Activated T-helper 1 cell treated with anti-CD3 and anti-CD28 coated beads, Interleukin-2, amount 50 U/mL, for 16 hours (primary cell): Measurements from ENCODE around the gene EPHB2.
"Not testable (repeated sequence)": the region's sequence is repeated elsewhere in the genome, so short reads cannot be mapped to it uniquely, and the experiment has no call there.

ENCODE experiments used
- DNase-seq, 2 donors: peaks; one replicate each; pipeline ENCODE4 v3.0.0-alpha.2; 2020; ENCODE audit warnings: low read depth in 1 of 2, low spot score in 1 of 2

The EPHB2 gene

GRCh38 chr1:22932803-22933470 is 222.3 kb downstream of the EPHB2 start:
- no peak for DNase-seq

DNA sequence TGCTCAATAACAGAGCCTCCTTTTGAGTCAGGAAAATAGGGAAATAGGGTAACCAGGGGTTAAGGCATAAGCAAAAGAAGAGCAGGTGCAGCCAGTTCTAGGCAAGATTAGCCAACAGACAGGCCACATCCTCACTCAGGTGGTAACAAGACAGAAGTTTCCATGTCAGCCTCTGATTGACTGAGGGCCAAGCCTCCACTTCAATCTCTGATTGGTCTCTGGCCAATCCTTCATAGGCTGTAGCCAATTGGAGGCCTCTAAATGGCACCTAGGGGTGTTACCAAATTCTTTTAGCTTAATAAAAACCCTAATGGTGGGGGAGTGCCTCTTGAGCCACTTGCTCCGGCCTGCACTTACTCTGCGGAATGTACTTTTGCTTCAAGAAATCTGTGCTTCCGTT is 224.8 kb downstream of the EPHB2 start:
- no peak for DNase-seq

DNA sequence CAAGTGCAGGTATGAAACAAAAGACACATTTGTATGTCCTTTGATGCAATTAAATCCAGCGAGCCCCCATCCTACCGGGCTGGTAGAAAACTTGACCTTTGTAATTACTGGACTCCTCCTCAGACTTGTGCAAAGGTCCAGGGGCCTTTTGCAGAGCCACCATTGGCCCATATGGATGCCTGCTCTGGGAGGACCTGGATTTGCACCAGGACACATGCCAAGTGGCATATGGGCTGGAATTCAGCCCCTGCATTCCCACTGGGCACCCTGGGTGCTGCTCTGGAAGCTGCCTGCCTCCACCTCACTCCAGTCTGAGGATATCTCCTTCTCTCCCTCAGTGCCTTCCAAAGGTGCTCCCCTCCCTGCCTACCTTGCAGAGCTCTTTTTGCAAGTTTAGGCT is 226.0 kb downstream of the EPHB2 start:
- DNase-seq, result no peak

GRCh38 chr1:22941257-22941656 is 230.6 kb downstream of the EPHB2 start:
- no peak for DNase-seq

- DNase-seq, result no peak
These were observed 233.9 kb downstream of the EPHB2 start for GRCh38 chr1:22944346-22945055.

DNA sequence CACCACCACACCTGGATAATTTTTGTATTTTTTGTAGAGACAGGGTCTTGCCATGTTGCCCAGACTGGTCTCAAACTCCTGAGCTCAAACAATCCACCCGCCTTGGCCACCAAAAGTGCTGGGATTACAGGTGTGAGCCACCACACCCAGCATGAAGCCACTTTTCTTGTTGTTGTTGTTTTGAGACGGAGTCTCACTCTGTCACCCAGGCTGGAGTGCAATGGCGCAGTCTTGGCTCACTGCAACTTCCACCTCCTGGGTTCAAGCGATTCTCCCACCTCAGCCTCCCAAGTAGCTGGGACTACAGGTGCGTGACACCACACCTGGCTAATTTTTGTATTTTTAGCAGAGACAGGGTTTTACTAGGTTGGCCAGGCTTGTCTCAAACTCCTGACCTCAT is 234.5 kb downstream of the EPHB2 start:
- DNase-seq, result not testable (repeated sequence)

- no peak for DNase-seq
These were observed 239.2 kb downstream of the EPHB2 start for GRCh38 chr1:22949822-22950331.

- no peak for DNase-seq
These were observed 241.2 kb downstream of the EPHB2 start for GRCh38 chr1:22951796-22952195.

DNA sequence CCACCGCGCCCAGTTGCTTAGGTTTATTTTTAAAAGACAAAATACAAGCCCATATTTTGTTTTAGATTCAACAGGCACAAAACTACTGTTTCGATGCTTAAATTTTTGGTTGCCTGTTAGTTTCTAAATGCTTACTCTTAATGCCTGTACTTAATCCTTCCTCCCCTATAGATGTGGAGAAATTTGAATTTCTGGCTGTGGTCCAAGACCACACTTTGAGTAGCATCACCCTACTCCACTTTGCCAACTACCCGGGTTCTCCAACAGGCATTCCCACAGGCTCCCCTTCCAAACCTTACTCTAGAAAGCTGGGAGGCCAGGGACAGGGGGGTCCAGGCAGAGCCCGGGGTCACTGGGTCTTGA is 242.0 kb downstream of the EPHB2 start:
- no peak for DNase-seq

DNA sequence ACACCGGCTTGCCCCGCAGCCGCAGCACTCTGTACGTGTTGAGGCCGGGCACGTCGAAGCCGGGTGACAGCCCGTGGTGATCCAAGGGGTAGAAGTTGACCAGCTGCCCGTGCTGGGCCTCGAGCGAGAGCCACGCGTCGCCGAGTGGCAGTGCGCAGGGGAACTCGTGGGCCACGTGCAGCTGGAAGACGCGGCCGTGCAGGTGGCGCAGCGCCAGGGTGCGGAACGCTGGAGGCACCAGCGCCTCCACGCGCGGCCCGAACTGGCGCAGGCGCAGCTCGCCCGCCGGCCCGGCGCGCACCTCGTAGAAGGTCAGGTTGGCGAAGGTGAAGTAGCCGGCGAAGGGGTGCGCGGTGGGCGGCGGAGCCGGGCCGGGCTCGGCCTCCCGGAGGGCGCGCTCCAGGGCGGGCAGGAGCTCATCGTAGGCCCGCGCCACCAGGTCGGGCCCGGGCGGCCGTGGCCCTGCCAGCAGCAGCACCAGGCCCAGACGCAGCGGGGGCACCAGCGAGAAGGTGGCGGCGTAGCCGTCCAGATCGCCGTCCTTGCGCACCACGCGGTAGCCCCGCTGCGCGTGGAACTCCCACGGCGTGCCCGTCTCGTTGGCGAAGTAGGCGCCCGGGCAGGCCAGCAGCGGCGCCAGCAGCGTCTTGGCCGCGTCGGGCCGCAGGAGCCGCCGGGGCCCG is 242.6 kb downstream of the EPHB2 start:
- no peak for DNase-seq

DNA sequence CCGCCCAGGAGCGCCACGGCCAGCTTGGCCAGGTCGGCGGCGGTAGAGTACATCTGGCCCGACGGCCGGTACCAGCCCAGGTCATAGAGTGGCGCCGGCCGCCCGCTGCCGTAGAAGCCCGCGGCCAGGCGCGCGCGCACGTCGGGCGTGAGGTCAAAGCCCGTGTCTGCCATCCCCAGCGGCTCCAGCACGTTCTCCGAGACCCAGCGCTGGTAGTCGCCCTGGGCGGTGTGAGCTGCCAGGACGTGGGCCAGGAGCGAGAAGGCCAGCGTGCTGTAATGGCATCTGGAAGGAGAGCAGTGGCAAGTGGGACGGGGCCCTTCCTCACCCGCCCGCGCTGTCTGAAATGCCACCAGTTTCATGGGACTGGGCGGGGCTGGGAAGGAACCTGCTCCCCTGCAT is 243.1 kb downstream of the EPHB2 start:
- no peak for DNase-seq

- DNase-seq, result no peak
These were observed 244.5 kb downstream of the EPHB2 start for GRCh38 chr1:22955146-22955545.

DNA sequence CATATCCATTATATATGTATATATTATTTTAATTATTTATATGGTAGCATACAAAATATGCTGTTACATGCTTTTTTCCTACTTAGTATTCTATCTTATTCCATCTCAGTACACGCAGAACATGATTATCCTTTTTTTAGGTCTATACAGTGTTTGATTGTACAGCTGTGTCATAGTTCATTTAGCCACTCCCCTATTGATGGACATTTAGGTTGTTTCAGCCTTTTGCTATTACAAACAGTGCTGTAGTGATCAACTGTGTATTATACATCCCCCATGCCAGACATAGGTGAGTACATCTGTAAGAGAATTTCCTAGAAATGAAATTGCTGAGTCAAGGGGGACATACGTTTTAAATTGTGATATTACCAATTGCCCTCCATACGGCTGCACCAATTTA is 246.4 kb downstream of the EPHB2 start:
- no peak for DNase-seq

- DNase-seq, result no peak
These were observed 247.9 kb downstream of the EPHB2 start for GRCh38 chr1:22958556-22958955.

DNA sequence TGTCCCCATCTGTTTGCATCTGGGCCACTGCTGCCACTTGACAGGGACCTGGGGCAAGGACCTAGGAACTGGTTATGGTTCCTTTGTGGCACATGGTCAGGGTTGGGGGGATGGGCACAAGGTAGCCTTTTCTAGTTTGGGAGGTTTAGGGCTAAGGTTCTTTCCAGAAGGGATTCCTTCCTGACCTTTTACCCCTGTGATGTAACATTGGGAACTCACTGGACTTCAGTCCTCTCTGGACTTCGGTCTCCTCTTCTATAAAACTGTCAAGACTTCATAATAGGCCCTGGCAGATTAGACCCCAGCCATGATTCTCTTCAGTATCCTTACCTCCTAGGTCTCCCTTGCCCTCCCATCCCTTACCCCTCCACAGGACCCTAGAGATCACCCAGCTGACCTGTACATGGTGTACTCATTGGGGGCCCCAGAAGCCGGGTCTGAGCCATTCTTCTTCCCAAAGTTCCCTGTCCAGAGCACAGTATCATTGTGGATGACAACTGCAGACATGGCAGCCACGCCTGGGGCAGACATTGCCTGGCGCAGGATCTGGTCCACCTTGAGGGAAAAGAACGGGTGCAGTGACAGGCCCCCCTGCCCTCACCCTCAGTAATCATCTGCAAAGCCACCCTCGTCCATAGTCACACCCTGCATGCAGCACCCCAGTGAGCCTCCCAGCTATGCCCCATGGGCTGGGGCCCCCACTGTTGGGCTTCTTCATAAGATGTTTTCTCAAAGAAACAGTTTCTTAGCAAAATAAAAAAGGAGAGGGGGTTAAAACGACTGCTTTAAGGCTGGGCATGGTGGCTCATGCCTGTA is 249.1 kb downstream of the EPHB2 start:
- DNase-seq, result no peak

GRCh38 chr1:22962558-22962957 is 251.9 kb downstream of the EPHB2 start:
- DNase-seq, result no peak

DNA sequence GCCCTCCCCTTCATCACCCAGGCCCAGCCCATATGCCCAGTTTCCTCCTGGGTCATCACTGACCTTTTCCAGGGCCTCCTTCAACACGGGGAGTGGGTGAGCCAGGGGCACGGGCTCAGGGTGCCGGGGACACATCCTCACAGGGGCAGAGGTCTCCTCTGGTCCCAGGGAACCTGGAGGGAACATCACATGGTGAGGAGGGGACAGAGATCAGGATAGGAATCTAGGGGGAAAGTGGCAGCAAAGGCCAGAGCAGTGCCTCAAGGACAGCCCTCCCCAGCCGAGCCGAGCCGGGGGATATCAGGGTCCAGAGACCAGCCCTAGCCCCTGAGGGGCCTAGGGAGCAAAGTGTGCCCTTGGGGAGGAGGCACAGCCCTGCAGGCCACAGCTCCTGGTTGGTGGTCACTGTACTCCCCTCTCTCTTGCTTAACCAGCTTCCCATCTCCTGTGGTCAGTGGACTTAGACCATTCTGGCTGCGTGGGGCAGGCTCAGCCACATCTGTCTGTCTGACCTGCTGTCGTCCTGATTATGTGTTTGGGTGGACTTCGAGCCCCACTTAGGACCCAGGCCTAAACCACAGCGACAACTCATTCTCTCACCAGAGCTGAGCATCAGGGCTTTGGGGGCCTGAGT is 252.5 kb downstream of the EPHB2 start:
- no peak for DNase-seq

DNA sequence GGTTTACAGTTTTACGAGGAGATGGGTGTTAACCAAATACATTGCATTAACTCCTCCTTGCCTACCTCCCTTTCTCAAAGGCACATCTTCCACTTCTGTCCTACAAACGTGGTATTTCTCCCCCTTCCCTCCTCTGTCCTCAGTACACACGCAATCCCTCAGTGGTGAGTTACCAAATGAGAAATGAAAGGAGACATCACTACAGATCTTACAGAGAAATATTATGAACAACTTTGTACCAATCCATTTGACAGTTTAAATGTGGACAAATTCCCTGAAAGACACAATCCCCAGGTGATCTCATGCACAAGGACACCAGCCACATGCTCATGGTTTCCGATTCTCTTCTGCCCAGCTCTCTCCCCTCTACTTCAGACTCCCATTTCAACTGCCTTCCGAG is 255.7 kb downstream of the EPHB2 start:
- DNase-seq, result no peak

- no peak for DNase-seq
These were observed 257.2 kb downstream of the EPHB2 start for GRCh38 chr1:22967833-22968232.

DNA sequence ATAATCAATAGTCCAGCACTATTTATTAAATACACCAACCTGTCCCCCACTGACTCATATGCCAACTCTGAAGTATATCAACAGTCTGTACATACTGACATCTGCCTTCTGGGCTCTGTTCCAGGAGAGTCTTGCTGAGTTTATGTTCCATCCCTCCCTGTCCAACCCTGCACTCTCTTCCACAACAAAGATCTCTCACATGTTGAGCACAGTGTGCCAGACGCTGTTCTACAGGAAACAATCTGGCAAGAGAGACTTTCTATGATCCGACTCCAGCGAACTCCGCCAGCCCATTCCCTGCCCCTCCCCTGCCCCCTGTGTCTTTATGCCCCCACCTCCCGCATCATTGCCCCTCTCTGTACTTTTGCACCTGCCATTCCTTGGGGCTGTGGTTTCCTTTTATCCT is 258.7 kb downstream of the EPHB2 start:
- no peak for DNase-seq

DNA sequence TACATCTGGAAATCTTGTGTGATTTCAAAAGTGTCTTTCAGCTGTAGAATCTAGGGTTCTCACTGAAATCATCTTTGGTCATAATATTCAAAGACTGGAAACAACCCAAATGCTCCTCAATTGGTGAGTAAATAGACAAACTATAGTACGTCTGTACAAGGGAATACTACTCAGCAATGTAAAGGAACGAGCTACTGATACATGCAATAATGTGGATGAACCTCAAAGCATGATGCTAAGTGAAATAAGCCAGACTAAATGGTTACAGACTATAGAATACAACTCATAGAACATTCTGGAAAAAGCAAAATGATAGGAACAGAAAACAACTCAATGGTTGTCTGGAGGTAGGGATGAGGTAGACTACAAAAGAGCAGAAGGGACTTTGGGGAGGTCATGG is 259.5 kb downstream of the EPHB2 start:
- DNase-seq, result no peak
